Measurements from ENCODE around the gene AFAP1. TPM values are rescaled to one million over a fixed set of nuclear protein-coding genes. Genes with fewer than 3 reads are reported as not detected.
A peak's percentile ranks its signal among the peaks of the same experiment; 100 is the strongest.

The AFAP1 gene
- total and polyA plus RNA-seq, 2 donors (not counting 3 experiments of a cell fraction or from before 2014, with no cell fraction given): 32.3 to 103 TPM

GRCh38 chr4:7970361-7970946 lies 30.8 kb upstream of the AFAP1 start:
- CTCF ChIA-PET: interaction anchor here (0.7 to 3.8 kb wide), 8 partner anchors 10 to 168 kb away, joined by 3 to 20 read pairs (median 3); partner anchors contain the start of gene AFAP1

GRCh38 chr4:7968262-7968896 lies 28.7 kb upstream of the AFAP1 start:
- Histone ChIP-seq H4K20me1 (replicated peaks; ENCODE audit: control insufficient read depth, extremely low read depth, insufficient read depth, low read length) (no peaks in the 10 kb centered on the region), H3K4me1 (ENCODE audit: control insufficient read depth, extremely low read depth, insufficient read depth, low read length) (peaks cover 48% of the 10 kb centered on the region), H3K27ac (ENCODE audit: insufficient read depth, low read depth, low read length) (peak overlapping the region; percentile 89), H3K79me2 (ENCODE audit: control insufficient read depth, insufficient read depth, low read length) (peaks cover 20% of the 10 kb centered on the region), H3K9me1 (replicated peaks; ENCODE audit: control insufficient read depth, extremely low read depth, insufficient read depth, low read length) (no peaks in the 10 kb centered on the region), H2AFZ (ENCODE audit: low read depth, low read length) (peak overlapping the region; percentile 5), H3K9me3 (replicated peaks; ENCODE audit: control insufficient read depth, insufficient read depth, low read length) (no peaks in the 10 kb centered on the region), H3K9ac (replicated peaks; ENCODE audit: extremely low read depth, insufficient read depth, low read length) (peak overlapping the region; percentile 57), H3K4me3 (replicated peaks in 1 of 3; ENCODE audit: insufficient read depth in 1 of 3, low read depth in 1 of 3, low read length in 3 of 3) (peak overlapping the region in 1 of 3 experiments; percentile 24), H3K4me2 (ENCODE audit: insufficient read depth, low read length) (peak overlapping the region; percentile 51), H3K27me3 (ENCODE audit: control insufficient read depth in 2 of 2, insufficient read depth in 2 of 2, low read length in 2 of 2) (no peaks in the 10 kb centered on the region), H3K36me3 (ENCODE audit: control insufficient read depth in 2 of 2, extremely low read depth in 1 of 2, insufficient read depth in 2 of 2, low read length in 2 of 2) (no peaks in the 10 kb centered on the region)
- FAIRE-seq (peak; percentile 97), DNase-seq (ENCODE audit: low read depth, low spot score) (peak; percentile 82)
- intact Hi-C loops (cut with micrococcal nuclease): loop anchor here (1.0 to 2.0 kb wide), 8 partner anchors 8 to 164 kb away; partner anchors contain the start of gene AFAP1
- TSS peak; percentile 55 for BruUV-seq (replicated peaks)
- CTCF ChIA-PET: interaction anchor here (0.7 to 3.8 kb wide), 13 partner anchors 10 to 166 kb away, joined by 3 to 20 read pairs (median 7); partner anchors contain the start of gene AFAP1
- TF ChIP-seq POLR2AphosphoS5 (IDR thresholded peaks at IDR 0.05; ENCODE audit: insufficient read depth, low read depth, low read length): peak; percentile 65
- TF ChIP-seq CTCF (IDR thresholded peaks at IDR 0.05; ENCODE audit: extremely low read depth in 1 of 2, insufficient read depth in 1 of 2, low read depth in 1 of 2, low read length in 2 of 2): no peak
- TF ChIP-seq POLR2A (IDR thresholded peaks at IDR 0.05; ENCODE audit: low read depth, low read length): peak; percentile 67
- POLR2A ChIA-PET: interaction anchor here (0.9 to 1.2 kb wide), 2 partner anchors 28 to 30 kb away, joined by 4 to 7 read pairs; partner anchors contain the start of gene AFAP1
- dilution Hi-C loops (cut with MboI; ENCODE audit: extremely low pct_ligation_motif_present, low sequenced_read_pairs): no loop called here

More at GRCh38 chr4:7970361-7970946, 30.8 kb upstream of the AFAP1 start:
- Histone ChIP-seq H3K9me1 (replicated peaks; ENCODE audit: control insufficient read depth, extremely low read depth, insufficient read depth, low read length) (no peaks in the 10 kb centered on the region), H3K36me3 (ENCODE audit: control insufficient read depth in 2 of 2, extremely low read depth in 1 of 2, insufficient read depth in 2 of 2, low read length in 2 of 2) (no peaks in the 10 kb centered on the region), H3K9me3 (replicated peaks; ENCODE audit: control insufficient read depth, insufficient read depth, low read length) (no peaks in the 10 kb centered on the region), H3K9ac (replicated peaks; ENCODE audit: extremely low read depth, insufficient read depth, low read length) (peak overlapping the region; percentile 80), H3K27me3 (ENCODE audit: control insufficient read depth in 2 of 2, insufficient read depth in 2 of 2, low read length in 2 of 2) (no peaks in the 10 kb centered on the region), H3K4me3 (replicated peaks in 1 of 3; ENCODE audit: insufficient read depth in 1 of 3, low read depth in 1 of 3, low read length in 3 of 3) (peak overlapping the region; percentile 20 to 36 (median 22)), H3K79me2 (ENCODE audit: control insufficient read depth, insufficient read depth, low read length) (peaks cover 20% of the 10 kb centered on the region), H3K4me1 (ENCODE audit: control insufficient read depth, extremely low read depth, insufficient read depth, low read length) (peaks cover 48% of the 10 kb centered on the region), H4K20me1 (replicated peaks; ENCODE audit: control insufficient read depth, extremely low read depth, insufficient read depth, low read length) (no peaks in the 10 kb centered on the region), H3K27ac (ENCODE audit: insufficient read depth, low read depth, low read length) (peak overlapping the region; percentile 89), H2AFZ (ENCODE audit: low read depth, low read length) (peak overlapping the region; percentile 18), H3K4me2 (ENCODE audit: insufficient read depth, low read length) (peak overlapping the region; percentile 80)
- POLR2A ChIA-PET: interaction anchor here (0.6 to 1.3 kb wide), 2 partner anchors 31 to 32 kb away, joined by 3 to 6 read pairs; partner anchors contain the start of gene AFAP1
- intact Hi-C loops (cut with micrococcal nuclease): no loop called here
- FAIRE-seq (peak; percentile 8), DNase-seq (ENCODE audit: low read depth, low spot score) (peak; percentile 12)
- no TSS peak for BruUV-seq (replicated peaks)
- dilution Hi-C loops (cut with MboI; ENCODE audit: extremely low pct_ligation_motif_present, low sequenced_read_pairs): no loop called here
- TF ChIP-seq POLR2AphosphoS5 (IDR thresholded peaks at IDR 0.05; ENCODE audit: insufficient read depth, low read depth, low read length): no peak
- no peak for TF ChIP-seq JUN (IDR thresholded peaks at IDR 0.05; ENCODE audit: borderline replicate concordance, insufficient read depth, insufficient read length, low read depth)
- no peak for TF ChIP-seq POLR2A (IDR thresholded peaks at IDR 0.05; ENCODE audit: low read depth, low read length)
- no peak for TF ChIP-seq MYC (IDR thresholded peaks at IDR 0.05; ENCODE audit: low read depth, low read length)
- TF ChIP-seq GATA2 (IDR thresholded peaks at IDR 0.05; ENCODE audit: insufficient read depth, insufficient read length, low read depth, low read length): no peak
- TF ChIP-seq EZH2 (IDR thresholded peaks at IDR 0.05; ENCODE audit: borderline replicate concordance, low read depth, low read length, severe bottlenecking): no peak
- TF ChIP-seq FOS (IDR thresholded peaks at IDR 0.05; ENCODE audit: borderline replicate concordance, insufficient read depth, low read length): no peak
